Activated CD8-positive, alpha-beta memory T cell treated with anti-CD3 and anti-CD28 coated beads, Interleukin-2, amount 50 U/mL, for 24 hours (primary cell): ENCODE measurements around the gene ACAP3.

Experiments used
- DNase-seq: peaks from one replicate; pipeline ENCODE4 v3.0.0-alpha.2; 2020; ENCODE audit errors: extremely low read depth

ACAP3 gene

DNA sequence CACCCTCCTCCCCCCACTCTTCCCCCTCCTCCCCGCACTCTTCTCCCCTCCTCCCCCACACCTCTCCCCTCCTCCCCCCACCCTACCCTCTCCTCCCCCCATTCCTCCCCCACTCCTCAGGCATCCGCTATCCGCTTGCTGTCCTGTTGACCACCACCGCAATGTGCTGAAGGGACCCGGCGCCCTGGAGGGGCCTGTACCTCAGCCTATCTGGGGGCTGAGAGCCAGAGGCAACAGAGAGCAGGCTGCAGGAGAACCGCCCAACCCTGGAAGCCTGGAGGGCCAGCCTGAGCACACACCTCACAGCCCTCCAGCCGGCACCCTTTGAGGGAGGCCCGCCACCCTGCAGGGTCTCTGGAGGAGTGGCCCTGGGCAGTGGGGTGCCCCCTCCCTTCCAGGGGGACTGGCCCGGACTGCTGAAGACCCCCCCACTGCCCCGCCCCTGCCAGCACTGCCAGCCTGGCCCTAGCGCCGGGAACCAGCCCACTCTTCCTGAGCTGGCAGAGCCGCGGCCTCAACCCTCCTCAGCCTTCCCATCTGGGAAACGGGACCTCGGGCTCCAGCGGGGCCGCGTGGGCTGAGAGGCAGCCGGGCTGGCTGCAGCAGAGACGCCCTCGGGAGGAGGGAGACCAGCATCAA lies 62.4 kb downstream of the ACAP3 start:
- DNase-seq: no peak

DNA sequence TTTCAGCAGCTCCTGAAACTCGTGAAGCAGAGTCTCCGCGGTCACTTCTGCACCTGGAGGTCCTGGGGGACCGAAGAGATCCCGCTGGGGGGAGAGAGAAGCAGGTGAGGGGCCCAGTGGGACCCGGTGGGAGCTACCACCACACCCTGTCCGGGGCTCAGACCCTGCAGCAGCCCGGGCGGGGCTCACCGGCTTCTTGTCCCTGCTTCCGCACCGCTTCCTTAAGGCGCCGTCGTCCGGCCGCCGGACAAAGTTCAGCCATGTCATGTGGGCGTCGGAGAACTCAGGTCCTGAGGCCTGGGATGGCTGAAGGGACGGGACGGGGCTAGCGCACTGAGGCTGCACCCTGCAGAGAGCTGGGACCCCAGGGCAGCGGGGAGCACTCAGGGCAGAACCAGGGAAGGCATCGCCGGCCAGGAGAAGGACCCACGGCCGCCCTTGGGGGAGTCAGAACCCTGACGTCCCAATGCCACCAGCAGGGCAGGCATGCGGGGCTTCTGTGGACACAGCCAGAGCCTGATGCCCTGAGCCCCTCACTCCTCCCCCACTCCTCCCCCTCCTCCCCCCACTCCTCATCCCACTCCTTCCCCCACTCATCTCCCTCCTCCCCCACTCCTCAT lies 63.4 kb downstream of the ACAP3 start:
- no peak for DNase-seq

- no peak for DNase-seq
Observed at GRCh38 chr1:1243807-1244191, 63.9 kb downstream of the ACAP3 start.

DNA sequence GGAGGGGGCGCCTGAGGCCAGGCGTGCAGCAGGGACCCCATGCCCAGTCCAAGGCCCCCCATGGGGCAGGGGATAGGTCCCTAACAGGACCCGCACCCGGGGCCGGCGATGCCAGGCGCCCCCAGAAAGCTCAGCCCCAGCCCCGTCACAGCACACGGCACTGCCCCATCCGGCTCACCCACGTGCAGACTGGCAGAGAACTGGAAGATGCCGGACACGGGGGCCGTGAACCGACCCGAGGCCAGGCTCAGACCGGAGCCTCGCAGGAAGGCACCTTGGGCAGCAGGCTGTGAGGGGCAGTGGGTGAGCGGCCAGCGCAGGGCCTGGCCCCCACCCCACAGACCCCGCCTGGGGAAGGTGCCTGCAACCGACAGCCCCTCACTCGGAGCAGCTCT lies 64.5 kb downstream of the ACAP3 start:
- DNase-seq: no peak

GRCh38 chr1:1242461-1243265 lies 65.1 kb downstream of the ACAP3 start:
- no peak for DNase-seq
